ENCODE data around the gene DUOX2. TPM values are rescaled to one million over a fixed set of nuclear protein-coding genes. Genes with fewer than 3 reads are reported as not detected.
A peak's percentile ranks its signal among the peaks of the same experiment; 100 is the strongest.
"Not testable (repeated sequence)": the region's sequence is repeated elsewhere in the genome, so short reads cannot be mapped to it uniquely, and the experiment has no call there.

Gene DUOX2
- total and polyA plus RNA-seq, 2 donors from 2014 or later = 0.26 to 0.28 TPM

DNA sequence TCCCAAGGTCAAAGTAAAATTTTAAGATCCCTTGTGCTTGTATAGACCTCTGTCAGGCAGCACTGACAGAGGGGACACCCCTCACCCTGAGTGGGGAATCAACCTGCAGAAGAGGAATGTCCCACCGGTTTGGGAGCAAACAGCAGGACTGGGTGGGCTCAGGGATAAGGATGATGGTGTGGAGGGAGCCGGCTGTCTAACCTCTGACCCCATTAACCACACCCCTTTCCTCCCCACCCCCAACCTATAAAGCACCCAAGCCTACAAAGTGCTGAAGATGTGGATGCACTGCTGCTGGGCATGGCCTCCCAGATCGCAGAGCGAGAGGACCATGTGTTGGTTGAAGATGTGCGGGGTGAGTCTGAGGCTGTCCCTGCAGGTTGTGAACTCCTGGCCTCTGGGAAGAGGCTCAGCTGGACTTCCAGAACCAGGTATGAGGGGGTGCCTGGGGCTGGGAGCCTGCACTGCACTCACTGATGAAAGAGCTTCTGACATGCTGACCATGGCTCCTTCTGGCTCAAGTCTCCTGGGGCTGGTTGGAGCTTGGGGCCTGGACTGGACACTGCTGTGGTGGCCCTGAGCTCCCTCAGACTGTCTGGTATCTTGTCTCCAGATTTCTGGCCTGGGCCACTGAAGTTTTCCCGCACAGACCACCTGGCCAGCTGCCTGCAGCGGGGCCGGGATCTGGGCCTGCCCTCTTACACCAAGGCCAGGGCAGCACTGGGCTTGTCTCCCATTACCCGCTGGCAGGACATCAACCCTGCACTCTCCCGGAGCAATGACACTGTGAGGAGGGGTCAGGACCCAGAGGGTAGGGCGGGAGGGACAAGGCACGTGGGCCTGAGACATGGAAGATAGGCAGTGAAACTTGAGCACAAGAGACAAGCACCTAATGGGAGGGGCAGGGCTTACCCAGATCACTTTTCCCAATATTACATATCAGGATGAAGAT, 25.1 kb upstream of the DUOX2 start:
- peaks cover 4% of the 10 kb centered on the region for H3K27me3 ChIP-seq (ENCODE audit: control insufficient read depth, insufficient read depth, low read length)
- no peak overlapping the region for H3K27ac ChIP-seq (ENCODE audit: low read depth in 2 of 2, low read length in 2 of 2)
- H3K36me3 ChIP-seq (ENCODE audit: control insufficient read depth in 2 of 3, insufficient read depth in 3 of 3, low read length in 3 of 3) = no peaks in the 10 kb centered on the region
- no peaks in the 10 kb centered on the region for H3K9me3 ChIP-seq (ENCODE audit: control insufficient read depth in 2 of 3, insufficient read depth in 1 of 3, low read length in 3 of 3)
- TF ChIP-seq, protein P1, sequence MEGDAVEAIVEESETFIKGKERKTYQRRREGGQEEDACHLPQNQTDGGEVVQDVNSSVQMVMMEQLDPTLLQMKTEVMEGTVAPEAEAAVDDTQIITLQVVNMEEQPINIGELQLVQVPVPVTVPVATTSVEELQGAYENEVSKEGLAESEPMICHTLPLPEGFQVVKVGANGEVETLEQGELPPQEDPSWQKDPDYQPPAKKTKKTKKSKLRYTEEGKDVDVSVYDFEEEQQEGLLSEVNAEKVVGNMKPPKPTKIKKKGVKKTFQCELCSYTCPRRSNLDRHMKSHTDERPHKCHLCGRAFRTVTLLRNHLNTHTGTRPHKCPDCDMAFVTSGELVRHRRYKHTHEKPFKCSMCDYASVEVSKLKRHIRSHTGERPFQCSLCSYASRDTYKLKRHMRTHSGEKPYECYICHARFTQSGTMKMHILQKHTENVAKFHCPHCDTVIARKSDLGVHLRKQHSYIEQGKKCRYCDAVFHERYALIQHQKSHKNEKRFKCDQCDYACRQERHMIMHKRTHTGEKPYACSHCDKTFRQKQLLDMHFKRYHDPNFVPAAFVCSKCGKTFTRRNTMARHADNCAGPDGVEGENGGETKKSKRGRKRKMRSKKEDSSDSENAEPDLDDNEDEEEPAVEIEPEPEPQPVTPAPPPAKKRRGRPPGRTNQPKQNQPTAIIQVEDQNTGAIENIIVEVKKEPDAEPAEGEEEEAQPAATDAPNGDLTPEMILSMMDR (IDR thresholded peaks at IDR 0.05; ENCODE audit: borderline replicate concordance, extremely low read depth, insufficient read depth) = no peak
- H3K9ac ChIP-seq (ENCODE audit: low read length in 3 of 3) = no peak overlapping the region
- FAIRE-seq = no peak
- H3K4me1 ChIP-seq (ENCODE audit: control insufficient read depth in 2 of 3, insufficient read depth in 2 of 3, low read depth in 1 of 3, low read length in 3 of 3) = peaks cover 0 to 4% (median 0%) of the 10 kb centered on the region in 3 donors
- intact Hi-C loops (cut with DNase I) = no loop called here
- no peak for DNase-seq
- no peak overlapping the region for H3K4me3 ChIP-seq (ENCODE audit: low read length in 3 of 3)

DNA sequence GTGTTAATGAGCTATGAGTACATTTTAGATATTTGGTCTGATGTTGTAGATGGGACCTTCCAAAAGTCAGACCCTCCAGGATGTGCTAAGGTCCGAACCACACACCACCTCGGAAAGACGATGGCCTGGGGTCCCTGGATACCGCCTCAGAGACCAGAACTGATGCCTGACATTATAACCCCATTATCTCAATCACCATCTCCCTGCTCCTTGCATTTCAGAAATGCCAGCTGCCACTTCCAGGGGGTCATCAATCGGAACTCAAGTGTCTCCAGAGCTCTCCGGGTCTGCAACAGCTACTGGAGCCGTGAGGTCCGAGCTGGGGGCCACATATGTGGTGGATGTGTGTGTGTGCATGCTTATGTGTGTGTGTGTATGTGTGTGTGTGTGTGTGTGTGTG, 23.7 kb upstream of the DUOX2 start:
- Histone ChIP-seq H3K36me3 (ENCODE audit: control insufficient read depth in 2 of 3, insufficient read depth in 3 of 3, low read length in 3 of 3) (no peaks in the 10 kb centered on the region), H3K9ac (ENCODE audit: low read length in 3 of 3) (no peak overlapping the region), H3K27ac (ENCODE audit: low read depth in 2 of 2, low read length in 2 of 2) (no peak overlapping the region), H3K27me3 (ENCODE audit: control insufficient read depth, insufficient read depth, low read length) (peaks cover 4% of the 10 kb centered on the region), H3K4me3 (ENCODE audit: low read length in 3 of 3) (no peak overlapping the region), H3K9me3 (ENCODE audit: control insufficient read depth in 2 of 3, insufficient read depth in 1 of 3, low read length in 3 of 3) (no peaks in the 10 kb centered on the region), H3K4me1 (ENCODE audit: control insufficient read depth in 2 of 3, insufficient read depth in 2 of 3, low read depth in 1 of 3, low read length in 3 of 3) (peaks cover 0 to 4% (median 0%) of the 10 kb centered on the region in 3 donors)
- DNase-seq (no peak), FAIRE-seq (no peak)
- TF ChIP-seq, protein P1 (IDR thresholded peaks at IDR 0.05; ENCODE audit: borderline replicate concordance, extremely low read depth, insufficient read depth) = no peak
- intact Hi-C loops (cut with DNase I) = no loop called here

DNA sequence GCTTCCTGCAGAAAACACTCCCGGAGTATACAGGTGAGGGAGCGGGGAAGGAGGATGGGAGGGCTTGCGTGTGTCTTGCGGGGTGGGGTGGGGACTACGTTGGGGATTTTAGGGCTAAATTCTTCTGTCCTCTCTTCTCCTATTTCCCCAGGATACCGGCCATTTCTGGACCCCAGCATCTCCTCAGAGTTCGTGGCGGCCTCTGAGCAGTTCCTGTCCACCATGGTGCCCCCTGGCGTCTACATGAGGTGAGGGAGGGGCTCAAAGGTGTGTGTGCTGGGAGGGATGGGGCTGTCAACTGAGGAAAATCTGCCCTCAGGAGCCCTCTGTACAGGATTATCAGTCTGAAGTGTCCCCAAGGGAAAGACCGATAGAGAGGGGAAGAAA, 22.4 kb upstream of the DUOX2 start:
- intact Hi-C loops (cut with DNase I) = no loop called here
- FAIRE-seq (no peak), DNase-seq (peak in 2 of 5 donors; percentile 25 to 45)
- Histone ChIP-seq H3K27ac (ENCODE audit: low read depth in 2 of 2, low read length in 2 of 2) (no peak overlapping the region), H3K9ac (ENCODE audit: low read length in 3 of 3) (no peak overlapping the region), H3K36me3 (ENCODE audit: control insufficient read depth in 2 of 3, insufficient read depth in 3 of 3, low read length in 3 of 3) (no peaks in the 10 kb centered on the region), H3K4me1 (ENCODE audit: control insufficient read depth in 2 of 3, insufficient read depth in 2 of 3, low read depth in 1 of 3, low read length in 3 of 3) (peaks cover 0 to 4% (median 0%) of the 10 kb centered on the region in 3 donors), H3K27me3 (ENCODE audit: control insufficient read depth, insufficient read depth, low read length) (peaks cover 4% of the 10 kb centered on the region), H3K4me3 (ENCODE audit: low read length in 3 of 3) (no peak overlapping the region), H3K9me3 (ENCODE audit: control insufficient read depth in 2 of 3, insufficient read depth in 1 of 3, low read length in 3 of 3) (no peaks in the 10 kb centered on the region)
- TF ChIP-seq, protein P1 (IDR thresholded peaks at IDR 0.05; ENCODE audit: borderline replicate concordance, extremely low read depth, insufficient read depth) = no peak

DNA sequence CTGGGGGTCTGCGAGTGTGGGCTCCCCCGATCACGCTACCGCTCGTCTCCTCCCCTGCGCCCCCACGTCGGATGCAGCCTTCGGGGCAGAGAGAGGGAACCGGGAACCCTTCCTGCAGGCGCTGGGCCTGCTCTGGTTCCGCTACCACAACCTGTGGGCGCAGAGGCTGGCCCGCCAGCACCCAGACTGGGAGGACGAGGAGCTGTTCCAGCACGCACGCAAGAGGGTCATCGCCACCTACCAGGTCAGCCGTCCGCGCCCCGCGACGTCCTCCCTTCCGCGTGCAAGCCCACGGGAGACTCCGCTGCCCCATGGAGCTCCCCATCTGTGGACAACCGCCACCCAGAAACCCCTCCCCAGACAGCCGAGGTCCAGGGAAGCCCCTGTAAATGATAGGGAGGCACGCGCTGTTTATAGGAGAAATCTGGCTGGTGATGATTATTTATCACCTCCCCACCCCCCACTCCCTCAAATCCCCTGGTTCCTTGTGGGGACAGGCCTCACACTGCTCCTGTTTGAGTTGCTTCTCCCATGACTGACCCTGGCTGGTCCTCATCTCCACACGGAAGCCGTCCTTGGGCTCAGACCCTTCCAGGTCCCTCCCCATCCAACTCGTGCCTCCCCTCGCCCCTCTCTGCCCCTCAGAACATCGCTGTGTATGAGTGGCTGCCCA, 21.9 kb upstream of the DUOX2 start:
- H3K9me3 ChIP-seq (ENCODE audit: control insufficient read depth in 2 of 3, insufficient read depth in 1 of 3, low read length in 3 of 3); DNase-seq; H3K27me3 ChIP-seq (ENCODE audit: control insufficient read depth, insufficient read depth, low read length); FAIRE-seq; H3K4me3 ChIP-seq (ENCODE audit: low read length in 3 of 3); H3K27ac ChIP-seq (ENCODE audit: low read depth in 2 of 2, low read length in 2 of 2); intact Hi-C loops (cut with DNase I); H3K4me1 ChIP-seq (ENCODE audit: control insufficient read depth in 2 of 3, insufficient read depth in 2 of 3, low read depth in 1 of 3, low read length in 3 of 3); H3K36me3 ChIP-seq (ENCODE audit: control insufficient read depth in 2 of 3, insufficient read depth in 3 of 3, low read length in 3 of 3); H3K9ac ChIP-seq (ENCODE audit: low read length in 3 of 3): not testable (repeated sequence)

All from kidney (tissue), 14 donors.